Measurements from ENCODE around the gene SPRED2. TPM values are rescaled to one million over a fixed set of nuclear protein-coding genes. Genes with fewer than 3 reads are reported as not detected.

Gene SPRED2
- total and polyA plus RNA-seq, 2 of the 8 experiments (the other 6 are each of a cell fraction or from before 2014, with no cell fraction given), result 15.3 to 22.5 TPM

GRCh38 chr2:65397122-65397521 lies 35.3 kb downstream of the SPRED2 start:
- no peak overlapping the region for H3K27ac ChIP-seq (ENCODE audit: low read depth, low read length)
- no peak overlapping the region for H3K4ac ChIP-seq (replicated peaks; ENCODE audit: insufficient read length, low read depth, low read length)
- ChIA-PET POLR2A (ENCODE audit: partially characterized antibody) (interaction anchor here (0.8 kb wide), 1 partner anchor 86 kb away, joined by 3 read pairs; no protein-coding TSS in a partner anchor), CTCF (ENCODE audit: partially characterized antibody) (interaction anchor here (0.6 to 1.2 kb wide), 5 partner anchors 11 to 90 kb away, joined by 3 to 6 read pairs (median 4); no protein-coding TSS in a partner anchor)
- no peak overlapping the region for H4K5ac ChIP-seq (ENCODE audit: insufficient read length, low read depth, low read length)
- H3K79me2 ChIP-seq (ENCODE audit: control insufficient read depth in 1 of 2, insufficient read depth in 2 of 2, low read length in 2 of 2), result peaks cover 0 to 29% of the 10 kb centered on the region in 2 experiments; a peak in 2 of 4 replicates
- no peak overlapping the region for H2BK15ac ChIP-seq (ENCODE audit: low read length)
- no peak overlapping the region for H2AFZ ChIP-seq (ENCODE audit: low read length)
- WGBS, 2 experiments (ENCODE audit: extremely low coverage in 1 of 2, insufficient coverage in 1 of 2, insufficient read length in 1 of 2, insufficient replicate concordance in 2 of 2, low coverage in 1 of 2, low lambda C conversion rate in 2 of 2, missing lambda C conversion rate in 1 of 2), result 88% methylated on average over 2 of the region's 2 CpGs; no CpG with 5 or more reads in 1 of the 2 experiments
- no peak overlapping the region for H2AK5ac ChIP-seq (ENCODE audit: low read depth, low read length)
- H4K20me1 ChIP-seq (replicated peaks in 1 of 2; ENCODE audit: control insufficient read depth in 1 of 2, insufficient read depth in 2 of 2, low read length in 2 of 2), result peaks cover 5% of the 10 kb centered on the region in 2 experiments
- DNase-seq (ENCODE audit: low read depth in 1 of 2, low spot score in 2 of 2) (no peak), FAIRE-seq (no peak)
- H3K36me3 ChIP-seq (ENCODE audit: control insufficient read depth in 2 of 4, insufficient read depth in 4 of 4, low read length in 3 of 4), result no peaks in the 10 kb centered on the region
- peaks cover 0 to under 1% (median 0%) of the 10 kb centered on the region in 4 experiments; a peak in 1 of 7 replicates for H3K4me1 ChIP-seq (replicated peaks in 1 of 4; ENCODE audit: control insufficient read depth in 3 of 4, insufficient read depth in 4 of 4, low read length in 3 of 4)
- H4K91ac ChIP-seq (replicated peaks; ENCODE audit: insufficient read length, low read length), result no peak overlapping the region
- no peak overlapping the region for H3K56ac ChIP-seq (replicated peaks; ENCODE audit: insufficient read length, low read depth, low read length)
- no peak overlapping the region for H3K23ac ChIP-seq (ENCODE audit: insufficient read length)
- H3K4me3 ChIP-seq (ENCODE audit: extremely low read depth in 1 of 4, insufficient read depth in 2 of 4, low read depth in 3 of 4, low read length in 4 of 4), result no peak overlapping the region
- no peak overlapping the region for H3K9ac ChIP-seq (replicated peaks in 1 of 4; ENCODE audit: extremely low read depth in 1 of 4, low read depth in 3 of 4, low read length in 3 of 4)
- H2BK20ac ChIP-seq (ENCODE audit: low read length), result no peak overlapping the region
- H2BK120ac ChIP-seq (replicated peaks; ENCODE audit: low read depth, low read length), result no peak overlapping the region
- H2BK5ac ChIP-seq (ENCODE audit: low read depth, low read length), result no peak overlapping the region
- H3K23me2 ChIP-seq (ENCODE audit: low read depth, low read length), result no peaks in the 10 kb centered on the region; the same call in 1 of the 2 replicates
- H3K18ac ChIP-seq (ENCODE audit: extremely low read depth, low read length), result no peak overlapping the region
- H3K79me1 ChIP-seq (ENCODE audit: low read depth, low read length), result peaks cover 5% of the 10 kb centered on the region; the same call in 1 of the 2 replicates
- no peak overlapping the region for H3K4me2 ChIP-seq (ENCODE audit: insufficient read depth in 1 of 2, low read depth in 2 of 2, low read length in 2 of 2)
- H3K27me3 ChIP-seq (replicated peaks in 1 of 4; ENCODE audit: control insufficient read depth in 3 of 4, extremely low read depth in 1 of 4, insufficient read depth in 3 of 4, low read length in 3 of 4), result no peaks in the 10 kb centered on the region
- no peak overlapping the region for H4K8ac ChIP-seq (ENCODE audit: extremely low read depth, insufficient read depth, low read length)
- no peaks in the 10 kb centered on the region for H3K9me3 ChIP-seq (ENCODE audit: insufficient read depth in 2 of 2, low read depth in 1 of 2, low read length in 1 of 2)
- H2BK12ac ChIP-seq (ENCODE audit: low read depth, low read length), result no peak overlapping the region
- no peak overlapping the region for H3K14ac ChIP-seq (ENCODE audit: insufficient read length)
- TF ChIP-seq SRF (IDR thresholded peaks at IDR 0.05; ENCODE audit: low read depth, low read length), result no peak
- no peak for TF ChIP-seq CHD2 (IDR thresholded peaks at IDR 0.05; ENCODE audit: low read length)
- no peak for TF ChIP-seq SIX5 (IDR thresholded peaks at IDR 0.05; ENCODE audit: low read depth, low read length)
- TF ChIP-seq ATF3 (IDR thresholded peaks at IDR 0.05; ENCODE audit: insufficient read depth, low read depth, low read length), result no peak
- TF ChIP-seq TEAD4 (IDR thresholded peaks at IDR 0.05; ENCODE audit: low read depth, low read length), result no peak
- no peak for TF ChIP-seq SIN3A (conservative IDR thresholded peaks at IDR 0.05 in 1 of 2, IDR thresholded peaks at IDR 0.05 in 1 of 2; ENCODE audit: low read depth in 1 of 2, low read length in 2 of 2)
- TF ChIP-seq CTCF (IDR thresholded peaks at IDR 0.05; ENCODE audit: control extremely low read depth in 1 of 3, insufficient read depth in 1 of 3, low read depth in 1 of 3, low read length in 3 of 3), result no peak
- TF ChIP-seq GTF2F1 (IDR thresholded peaks at IDR 0.05; ENCODE audit: borderline replicate concordance, low read depth, low read length), result no peak
- no peak for TF ChIP-seq HDAC6 (IDR thresholded peaks at IDR 0.05; ENCODE audit: low read depth, low read length)
- no peak for TF ChIP-seq POLR2AphosphoS5 (IDR thresholded peaks at IDR 0.05; ENCODE audit: low read depth, low read length)
- TF ChIP-seq ASH2L (IDR thresholded peaks at IDR 0.05; ENCODE audit: low read length), result no peak

All from H1 (cell line).